Spleen (tissue), 7 donors: ENCODE results near the gene FBN1.

Source experiments
- POLR2A ChIP-seq, 3 donors: fragments of 450-650 bp; IDR thresholded peaks; one replicate each; pipeline ENCODE4 v1.5.1; 2017; ENCODE audit warnings: antibody characterized with exemption in 3 of 3, mild to moderate bottlenecking in 1 of 3
- POLR2AphosphoS5 ChIP-seq, 3 donors: sonication (generic); formaldehyde crosslinking; IDR thresholded peaks; one replicate each; pipeline ENCODE4 v1.5.1; 2017; ENCODE audit warnings: antibody characterized with exemption in 3 of 3
- TF ChIP-seq, protein P1 (sequence below), 11 experiments: fragments of 200-600 bp in 7 of 11; fragments of 450-650 bp in 4 of 11; sonication (generic) in 4 of 11; IDR thresholded peaks in 8 of 11; conservative IDR thresholded peaks in 3 of 11; 1 replicate in 7 of 11; 2 replicates in 4 of 11; pipeline versions ENCODE4 v1.4.0 to v1.8.0; 2016 to 2021; ENCODE audit warnings: antibody characterized with exemption in 11 of 11, inconsistent platforms in 4 of 11, mild to moderate bottlenecking in 1 of 11
- donor health status: DM: no; HTN: no; CAD: no; lungs with moderate emphysema.
- donor health status: DM: no; HTN: no; CAD: no.
- donor health status: DM: no; HTN: no; CAD: no.

GRCh38 chr15:48361685-48362084 lies 283.8 kb downstream of the FBN1 start:
- TF ChIP-seq, protein P1, sequence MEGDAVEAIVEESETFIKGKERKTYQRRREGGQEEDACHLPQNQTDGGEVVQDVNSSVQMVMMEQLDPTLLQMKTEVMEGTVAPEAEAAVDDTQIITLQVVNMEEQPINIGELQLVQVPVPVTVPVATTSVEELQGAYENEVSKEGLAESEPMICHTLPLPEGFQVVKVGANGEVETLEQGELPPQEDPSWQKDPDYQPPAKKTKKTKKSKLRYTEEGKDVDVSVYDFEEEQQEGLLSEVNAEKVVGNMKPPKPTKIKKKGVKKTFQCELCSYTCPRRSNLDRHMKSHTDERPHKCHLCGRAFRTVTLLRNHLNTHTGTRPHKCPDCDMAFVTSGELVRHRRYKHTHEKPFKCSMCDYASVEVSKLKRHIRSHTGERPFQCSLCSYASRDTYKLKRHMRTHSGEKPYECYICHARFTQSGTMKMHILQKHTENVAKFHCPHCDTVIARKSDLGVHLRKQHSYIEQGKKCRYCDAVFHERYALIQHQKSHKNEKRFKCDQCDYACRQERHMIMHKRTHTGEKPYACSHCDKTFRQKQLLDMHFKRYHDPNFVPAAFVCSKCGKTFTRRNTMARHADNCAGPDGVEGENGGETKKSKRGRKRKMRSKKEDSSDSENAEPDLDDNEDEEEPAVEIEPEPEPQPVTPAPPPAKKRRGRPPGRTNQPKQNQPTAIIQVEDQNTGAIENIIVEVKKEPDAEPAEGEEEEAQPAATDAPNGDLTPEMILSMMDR (IDR thresholded peaks at IDR 0.05 in 8 of 11, conservative IDR thresholded peaks at IDR 0.05 in 3 of 11): no peak
- TF ChIP-seq POLR2AphosphoS5 (IDR thresholded peaks at IDR 0.05) (no peak), POLR2A (IDR thresholded peaks at IDR 0.05) (no peak)
